Small intestine (tissue), 7 donors: ENCODE results near the gene MFSD11. TPM values are rescaled to one million over a fixed set of nuclear protein-coding genes. Genes with fewer than 3 reads are reported as not detected.
"Not testable (repeated sequence)": the region's sequence is repeated elsewhere in the genome, so short reads cannot be mapped to it uniquely, and the experiment has no call there.

Source experiments
- DNase-seq, 2 donors: peaks; one replicate each; pipeline versions ENCODE4 v3.0.0 to v3.0.0-alpha.2; 2013
- FAIRE-seq: peaks from 2 replicates; lab custom pipeline; 2012; peaks lifted over from hg19 to GRCh38; lab: Jason Lieb, UNC
- H3K27ac ChIP-seq, 3 donors: one replicate each; pipeline ENCODE4 v1.5.1; 2013; ENCODE audit warnings: low read length in 2 of 3, mild to moderate bottlenecking in 2 of 3, control low read depth in 1 of 3, inconsistent platforms in 1 of 3, low read depth in 1 of 3, moderate library complexity in 1 of 3
- H3K27me3 ChIP-seq, 3 donors: one replicate each; pipeline ENCODE4 v1.6.1; 2013; ENCODE audit warnings: low read length in 3 of 3, inconsistent platforms in 1 of 3; ENCODE audit not compliant: control insufficient read depth in 3 of 3, insufficient read depth in 3 of 3
- H3K36me3 ChIP-seq, 3 donors: one replicate each; pipeline ENCODE4 v1.6.1; 2013; ENCODE audit warnings: low read length in 3 of 3, inconsistent platforms in 1 of 3, low read depth in 1 of 3, mild to moderate bottlenecking in 1 of 3, moderate library complexity in 1 of 3; ENCODE audit not compliant: control insufficient read depth in 3 of 3, insufficient read depth in 2 of 3
- H3K4me1 ChIP-seq, 3 donors: one replicate each; pipeline ENCODE4 v1.6.1; 2013; ENCODE audit warnings: low read length in 2 of 3, inconsistent platforms in 1 of 3, low read depth in 1 of 3, mild to moderate bottlenecking in 1 of 3, moderate library complexity in 1 of 3; ENCODE audit not compliant: control insufficient read depth in 3 of 3, insufficient read depth in 2 of 3
- H3K4me3 ChIP-seq, 3 donors: one replicate each; pipeline ENCODE4 v1.5.1; 2013; ENCODE audit warnings: low read length in 3 of 3, control low read depth in 1 of 3, inconsistent platforms in 1 of 3, low read depth in 1 of 3, mild to moderate bottlenecking in 1 of 3, moderate library complexity in 1 of 3
- H3K9me3 ChIP-seq, 2 donors: one replicate each; pipeline ENCODE4 v1.6.1; 2013; ENCODE audit warnings: low read depth in 1 of 2, low read length in 1 of 2; ENCODE audit not compliant: control insufficient read depth in 2 of 2, insufficient read depth in 1 of 2
- WGBS, 3 donors: extraction: QIAGEN DNeasy Blood & Tissue Kit; methylation state at CpG; one replicate each; pipeline ENCODE4 v1.1.7; 2013; 5-methylcytosine and 5-hydroxymethylcytosine counted together
- polyA plus RNA-seq, 4 donors: library from polyadenylated mRNA; stranded (reverse) in 3 of 4; unstranded in 1 of 4; fragments of 200-250 nt in 3 of 4; fragments of 120-200 nt in 1 of 4; gene quantifications; one replicate each; pipeline versions ENCODE4 v1.2.1 to v1.2.3, GENCODE V29; 2013
- donor health status: healthy with polysubstance abuse.
- donor health status: control.
- donor health status: control.
- donor health status: Bipolar disorder and iron deficiency.
- donor health status: healthy.

Gene MFSD11
- polyA plus RNA-seq, 4 donors = 8.3 to 28.4 (median 15.2) TPM

DNA sequence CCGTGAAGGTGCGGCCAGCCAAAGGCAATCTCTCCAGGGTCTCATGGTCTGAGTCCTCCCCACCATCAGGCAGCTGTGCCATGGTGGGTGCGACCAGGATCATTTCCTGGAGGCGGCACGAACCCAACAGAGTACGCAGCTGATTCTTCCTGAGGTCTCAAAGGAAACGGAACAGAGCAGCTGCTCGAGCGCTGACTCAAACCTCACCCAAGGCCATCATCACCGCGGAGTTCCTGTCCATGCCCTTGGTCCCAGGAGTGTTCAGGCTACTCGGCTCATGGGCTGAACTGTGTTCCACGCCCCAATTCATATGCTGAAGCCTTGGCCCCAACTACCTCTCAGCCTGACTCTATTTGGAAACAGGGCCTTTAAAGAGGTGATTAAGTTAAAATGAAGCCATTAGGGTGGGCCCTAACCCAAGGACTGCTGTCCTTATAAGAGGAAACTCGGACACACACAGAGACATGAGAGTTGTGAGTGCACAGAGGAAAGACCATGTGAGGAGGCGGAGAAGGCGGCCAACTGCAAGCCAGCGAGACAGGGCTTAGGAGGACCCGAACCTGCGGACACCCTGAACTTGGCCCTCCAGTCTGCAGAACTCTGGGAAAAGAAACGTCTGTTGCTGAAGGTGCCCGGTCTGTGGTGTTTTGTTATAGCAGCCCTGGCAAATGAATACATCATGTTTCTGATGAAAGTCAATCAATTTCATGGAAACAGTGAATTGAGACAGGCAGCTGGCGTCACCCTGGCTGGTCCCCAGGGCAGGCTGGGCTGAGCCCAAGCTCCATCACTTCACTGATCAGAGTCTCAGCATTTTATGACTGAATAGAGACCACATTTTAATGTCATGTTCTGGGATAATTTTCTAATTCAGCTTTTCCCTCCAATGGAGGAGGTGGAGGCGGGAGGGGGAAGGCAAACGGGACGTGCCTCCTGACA is 40.9 kb upstream of the MFSD11 start:
- Histone ChIP-seq H3K27ac (peak overlapping the region in 2 of 3 donors; percentile 10 to 55), H3K4me1 (peaks cover 0 to 30% (median 0%) of the 10 kb centered on the region in 3 donors), H3K27me3 (no peaks in the 10 kb centered on the region), H3K36me3 (peaks cover 0 to 4% (median 0%) of the 10 kb centered on the region in 3 donors), H3K4me3 (no peak overlapping the region), H3K9me3 (no peaks in the 10 kb centered on the region)
- 74 to 81% (median 75%) methylated on average over 22 to 25 of the region's 25 CpGs for WGBS, 3 donors
- DNase-seq = no peak
- FAIRE-seq = no peak

DNA sequence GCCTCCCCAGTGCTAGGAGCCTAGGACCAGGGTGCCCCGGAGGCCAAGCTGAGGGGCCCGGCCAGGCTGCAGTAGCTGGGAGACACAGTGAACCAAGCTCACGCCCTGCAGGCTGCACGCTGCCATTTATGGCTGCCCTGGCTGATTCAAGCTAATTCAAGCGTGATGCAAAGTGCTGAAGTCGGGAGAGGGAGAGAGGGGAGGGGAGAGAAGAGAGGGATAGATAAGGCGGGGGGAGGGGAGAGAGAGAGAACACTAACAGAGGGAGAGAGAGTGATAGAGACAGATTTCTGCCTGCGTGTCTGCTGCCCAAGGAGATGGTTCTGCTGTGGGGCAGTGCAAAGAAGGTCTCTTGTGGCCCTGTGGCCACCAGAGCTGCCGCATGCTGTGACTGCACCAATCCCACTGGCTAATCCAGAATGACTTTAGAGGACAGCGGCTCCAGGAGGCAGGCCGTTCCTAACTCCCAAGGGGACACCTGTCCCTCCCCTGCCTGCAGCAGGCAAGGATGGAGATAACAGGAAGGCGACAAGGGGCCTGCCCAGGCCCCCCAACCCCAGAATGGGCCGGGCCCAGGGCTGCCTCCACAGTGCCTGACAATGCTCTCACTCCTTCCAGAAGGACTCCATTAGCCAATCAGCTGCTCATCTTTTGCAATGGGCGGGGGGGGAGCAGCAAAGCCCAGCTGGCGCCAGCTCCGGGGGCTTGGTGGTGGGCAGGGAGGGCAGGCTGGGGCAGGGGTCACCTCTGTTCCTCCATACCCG is 40.0 kb upstream of the MFSD11 start:
- 61 to 73% (median 68%) methylated on average over 16 to 17 of the region's 17 CpGs for WGBS, 3 donors

GRCh38 chr17:76698466-76698977 is 39.4 kb upstream of the MFSD11 start:
- H3K36me3 ChIP-seq, H3K9me3 ChIP-seq, H3K4me3 ChIP-seq, FAIRE-seq, H3K27me3 ChIP-seq, DNase-seq: not testable (repeated sequence)
- peaks cover 0 to 31% (median 0%) of the 10 kb centered on the region in 3 donors for H3K4me1 ChIP-seq
- H3K27ac ChIP-seq = peak overlapping the region in 1 of 3 donors; percentile 21
- 91 to 93% (median 92%) methylated on average over 7 of the region's 7 CpGs for WGBS, 3 donors

More for the DNA sequence above, 40.0 kb upstream of the MFSD11 start:
- Histone ChIP-seq H3K9me3 (no peaks in the 10 kb centered on the region), H3K4me3 (no peak overlapping the region), H3K4me1 (peaks cover 0 to 31% (median 0%) of the 10 kb centered on the region in 3 donors), H3K27me3 (no peaks in the 10 kb centered on the region), H3K27ac (peak overlapping the region in 2 of 3 donors; percentile 2 to 21), H3K36me3 (peaks cover 0 to 4% (median 0%) of the 10 kb centered on the region in 3 donors)
- DNase-seq = peak in 1 of 2 donors; percentile 64
- FAIRE-seq = no peak

DNA sequence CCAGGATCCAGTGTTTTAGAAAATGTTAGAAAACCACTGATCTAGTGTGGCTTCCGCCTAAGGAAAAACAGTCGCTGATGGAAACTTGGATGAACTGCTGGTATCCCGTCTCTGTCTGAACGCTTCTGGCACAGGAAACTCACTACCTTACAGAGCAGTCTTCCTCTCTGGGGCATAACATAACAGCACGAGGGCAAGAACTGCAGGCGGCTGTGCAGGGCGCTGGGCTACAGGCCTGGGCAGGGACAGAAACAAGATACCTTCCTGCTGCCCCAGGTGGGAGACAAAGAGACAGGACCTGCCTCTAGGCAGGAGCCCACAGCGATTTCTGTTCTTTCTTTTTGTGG is 37.7 kb upstream of the MFSD11 start:
- FAIRE-seq = no peak

DNA sequence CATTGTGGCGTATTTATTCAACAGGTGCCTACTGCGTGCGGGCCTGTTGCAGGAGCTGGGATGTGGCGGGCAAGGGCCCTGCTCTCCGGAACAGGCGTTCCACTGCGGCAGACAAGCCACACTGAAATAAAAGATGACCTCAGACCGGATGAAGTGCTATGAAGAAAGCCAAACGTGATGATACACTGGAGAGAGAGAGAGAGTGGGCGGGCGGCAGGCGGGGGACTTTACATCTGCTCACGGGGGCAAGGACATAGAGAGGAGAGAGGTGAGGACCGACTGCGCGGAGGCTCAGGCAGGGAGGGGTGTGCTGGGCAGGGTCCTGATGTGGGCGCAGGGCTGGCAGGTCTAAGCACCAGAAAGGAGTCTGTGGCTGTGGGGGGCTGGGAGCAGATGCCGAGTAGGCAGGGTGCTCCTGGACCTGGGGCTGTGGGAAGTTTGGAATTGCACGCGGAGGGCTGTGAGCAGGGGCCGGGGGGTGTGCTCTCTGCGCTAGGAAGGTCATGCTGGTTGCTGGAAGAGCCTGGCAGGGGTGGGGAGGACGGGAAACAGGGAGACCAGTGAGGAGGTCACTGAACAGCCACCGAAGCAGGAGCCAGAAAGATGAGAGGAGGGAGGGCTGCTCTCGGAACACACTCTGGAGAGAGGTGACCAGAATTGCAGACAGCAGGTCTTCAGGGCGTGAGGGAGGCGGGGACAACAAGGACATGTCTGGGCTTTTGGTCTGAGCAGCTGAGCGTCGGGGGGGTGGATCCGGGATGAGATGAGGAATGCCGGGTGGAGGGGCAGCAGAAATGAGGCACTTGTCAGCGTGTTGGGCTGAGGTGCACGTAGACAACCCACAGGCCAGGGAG is 37.1 kb upstream of the MFSD11 start:
- Histone ChIP-seq H3K9me3 (no peaks in the 10 kb centered on the region), H3K4me1 (peaks cover 0 to 31% (median 0%) of the 10 kb centered on the region in 3 donors), H3K27ac (peak overlapping the region; percentile 44 to 84 (median 79)), H3K36me3 (peaks cover 0 to 4% (median 0%) of the 10 kb centered on the region in 3 donors), H3K27me3 (no peaks in the 10 kb centered on the region), H3K4me3 (no peak overlapping the region)
- 55 to 69% (median 66%) methylated on average over 32 to 33 of the region's 33 CpGs for WGBS, 3 donors
- FAIRE-seq = no peak
- DNase-seq = peak in 1 of 2 donors; percentile 28

More for the DNA sequence above, 37.7 kb upstream of the MFSD11 start:
- Histone ChIP-seq H3K36me3 (peaks cover 0 to 4% (median 0%) of the 10 kb centered on the region in 3 donors), H3K4me3 (no peak overlapping the region), H3K27ac (peak overlapping the region; percentile 44 to 84 (median 79)), H3K9me3 (no peaks in the 10 kb centered on the region), H3K27me3 (no peaks in the 10 kb centered on the region), H3K4me1 (peaks cover 0 to 31% (median 0%) of the 10 kb centered on the region in 3 donors)
- 61 to 94% (median 73%) methylated on average over 8 of the region's 8 CpGs for WGBS, 3 donors
- DNase-seq = no peak

DNA sequence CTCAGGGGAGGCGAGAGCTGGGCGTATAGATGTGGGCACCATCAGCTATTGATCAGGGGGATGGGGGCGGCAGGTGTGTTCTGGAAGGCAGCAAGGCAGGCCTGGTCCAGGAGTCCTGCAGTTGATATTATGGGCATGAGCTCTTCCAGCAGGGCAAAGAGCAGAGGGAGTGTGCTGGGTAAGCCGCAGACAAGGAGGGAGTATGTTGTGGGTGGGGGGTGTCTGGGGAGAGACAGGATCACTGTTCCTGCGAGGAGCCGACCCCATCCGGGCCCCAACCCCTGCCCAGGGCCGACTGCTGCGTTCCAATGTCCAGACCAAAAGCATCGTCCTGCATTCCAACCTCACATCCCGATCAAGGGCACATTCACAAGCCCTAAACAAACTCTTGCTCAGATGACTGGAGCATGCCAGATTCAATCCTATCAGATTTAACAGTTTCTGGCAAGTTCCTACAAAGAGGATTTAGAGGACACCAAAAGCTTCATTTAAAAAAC is 36.4 kb upstream of the MFSD11 start:
- Histone ChIP-seq H3K4me1 (peaks cover 0 to 31% (median 0%) of the 10 kb centered on the region in 3 donors), H3K36me3 (peaks cover 0 to 4% (median 0%) of the 10 kb centered on the region in 3 donors), H3K9me3 (no peaks in the 10 kb centered on the region), H3K27me3 (no peaks in the 10 kb centered on the region), H3K4me3 (no peak overlapping the region), H3K27ac (peak overlapping the region in 2 of 3 donors; percentile 79 to 84)
- peak in 1 of 2 donors; percentile 36 for DNase-seq
- FAIRE-seq = no peak
- 12 to 52% (median 45%) methylated on average over 11 of the region's 11 CpGs for WGBS, 3 donors

DNA sequence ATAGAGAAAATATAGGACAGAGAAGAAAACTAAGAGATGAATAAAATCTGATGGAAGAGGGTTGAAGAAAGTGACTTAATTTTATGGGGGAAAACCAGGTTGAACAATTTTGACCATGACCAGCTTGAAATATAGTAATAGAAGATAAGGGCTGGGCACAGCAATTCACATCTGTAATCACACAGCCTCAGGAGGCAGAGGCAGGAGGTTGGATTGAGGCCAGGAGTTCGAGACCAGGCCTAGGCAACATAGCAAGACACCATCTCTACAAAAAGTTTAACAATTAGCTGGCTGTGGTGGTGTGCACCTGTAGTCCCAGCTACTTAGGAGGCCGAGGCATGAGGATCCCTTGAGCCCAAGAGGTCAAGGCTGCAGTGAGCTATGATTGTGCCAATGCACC is 35.8 kb upstream of the MFSD11 start:
- peaks cover 0 to 26% (median 0%) of the 10 kb centered on the region in 3 donors for H3K4me1 ChIP-seq
- 43 to 69% (median 63%) methylated on average over 2 of the region's 2 CpGs for WGBS, 3 donors
- no peak overlapping the region for H3K27ac ChIP-seq
- no peaks in the 10 kb centered on the region for H3K36me3 ChIP-seq
- FAIRE-seq (no peak), DNase-seq (no peak)
- H3K9me3 ChIP-seq = no peaks in the 10 kb centered on the region
- no peaks in the 10 kb centered on the region for H3K27me3 ChIP-seq
- no peak overlapping the region for H3K4me3 ChIP-seq
